AG09309 (cell line): ENCODE data around the gene KLRC2.
"Not testable (repeated sequence)": the region's sequence is repeated elsewhere in the genome, so short reads cannot be mapped to it uniquely, and the experiment has no call there.

Experiments used
- DNase-seq: peaks from one replicate; pipeline ENCODE4 v3.0.0-alpha.2; 2010; ENCODE audit warnings: low read depth
- H3K4me3 ChIP-seq: 2 replicates; pipeline ENCODE4 v1.5.1; 2011; ENCODE audit warnings: mild to moderate bottlenecking, low read depth, low read length, moderate library complexity; ENCODE audit not compliant: control insufficient read depth
- TF ChIP-seq, protein P1 (sequence below): IDR thresholded peaks from 2 replicates; pipeline ENCODE4 v1.5.1; 2011; ENCODE audit warnings: mild to moderate bottlenecking, low read depth, low read length, inconsistent platforms; ENCODE audit not compliant: insufficient read depth, control insufficient read depth; ENCODE audit errors: missing control alignments

Gene KLRC2

DNA sequence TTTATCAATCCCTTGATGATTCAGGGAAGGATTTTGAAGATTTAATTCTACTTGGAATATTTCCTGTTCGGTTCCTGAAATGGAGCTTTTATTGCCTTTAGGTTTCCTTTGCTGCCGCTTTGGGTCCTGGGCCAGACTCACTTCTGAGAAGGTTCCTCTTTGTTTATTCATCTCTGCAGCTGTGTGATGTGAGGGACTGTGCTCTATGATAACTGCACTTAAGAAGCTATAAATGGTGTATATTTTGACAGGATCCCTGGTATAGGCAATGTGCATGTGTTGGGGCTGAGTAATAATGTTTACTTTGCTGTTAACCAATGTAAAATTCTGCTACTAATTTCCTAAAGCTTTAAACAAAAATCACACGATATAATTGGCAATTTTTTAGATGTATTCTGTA lies at the start of gene KLRC2:
Gene KLRC2, minus strand, starts transcription at position 195 of the 400 bp plus-strand sequence. Its CDS starts 24 bp downstream, at position 171.
- DNase-seq, H3K4me3 ChIP-seq: not testable (repeated sequence)

DNA sequence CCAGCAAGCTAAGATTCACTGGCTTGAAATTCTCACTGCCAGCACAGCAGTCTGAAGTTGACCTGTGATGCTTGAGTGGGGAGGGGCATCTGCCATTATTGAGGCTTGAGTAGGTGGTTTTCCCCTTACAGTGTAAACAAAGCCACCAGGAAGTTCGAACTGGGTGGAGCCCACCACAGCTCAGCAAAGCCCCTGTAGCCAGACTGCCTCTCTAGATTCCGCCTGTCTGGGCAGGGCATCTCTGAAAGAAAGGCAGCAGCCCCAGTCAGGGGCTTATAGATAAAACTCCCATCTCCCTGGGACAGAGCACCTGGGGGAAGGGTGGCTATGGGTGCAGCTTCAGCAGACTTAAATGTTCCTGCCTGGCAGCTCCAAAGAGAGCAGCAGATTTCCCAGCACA lies 46.1 kb upstream of the KLRC2 start:
- not testable (repeated sequence) for DNase-seq, H3K4me3 ChIP-seq

DNA sequence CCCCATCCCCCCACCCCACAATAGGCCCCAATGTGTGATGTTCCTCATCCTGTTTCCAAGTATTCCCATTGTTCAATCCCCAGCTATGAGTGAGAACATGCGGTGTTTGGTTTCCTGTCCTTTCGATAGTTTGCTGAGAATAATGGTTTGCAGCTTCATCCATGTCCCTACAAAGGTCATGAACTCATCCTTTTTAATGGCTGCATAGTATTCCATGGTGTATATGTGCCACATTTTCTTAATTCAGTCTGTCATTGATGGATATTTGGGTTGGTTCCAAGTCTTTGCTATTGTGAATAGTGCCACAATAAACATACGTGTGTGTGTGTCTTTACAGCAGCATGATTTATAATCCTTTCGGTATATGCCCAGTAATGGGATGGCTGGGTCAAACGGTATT lies 37.0 kb upstream of the KLRC2 start:
- H3K4me3 ChIP-seq, DNase-seq: not testable (repeated sequence)

DNA sequence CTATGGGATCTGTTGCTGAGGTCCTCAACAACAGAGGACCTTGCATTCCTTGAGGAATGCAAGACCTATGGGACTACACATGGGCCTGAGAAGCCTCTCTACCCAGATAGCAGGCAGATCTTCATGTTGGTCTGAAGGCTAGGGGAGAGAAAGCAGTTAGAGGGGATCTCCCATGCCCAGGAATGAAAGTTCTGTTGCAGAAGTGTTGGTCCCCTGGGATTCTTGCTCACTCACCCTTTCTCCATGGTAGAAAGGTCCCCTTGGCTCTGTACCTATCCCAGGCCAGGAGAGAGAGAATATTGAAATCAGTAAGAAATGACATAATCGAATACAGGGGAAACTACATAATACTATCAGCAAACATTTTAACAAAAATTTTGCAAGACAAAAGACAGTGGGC lies 33.9 kb upstream of the KLRC2 start:
- DNase-seq: no peak
- H3K4me3 ChIP-seq: no peak overlapping the region
- TF ChIP-seq, protein P1, sequence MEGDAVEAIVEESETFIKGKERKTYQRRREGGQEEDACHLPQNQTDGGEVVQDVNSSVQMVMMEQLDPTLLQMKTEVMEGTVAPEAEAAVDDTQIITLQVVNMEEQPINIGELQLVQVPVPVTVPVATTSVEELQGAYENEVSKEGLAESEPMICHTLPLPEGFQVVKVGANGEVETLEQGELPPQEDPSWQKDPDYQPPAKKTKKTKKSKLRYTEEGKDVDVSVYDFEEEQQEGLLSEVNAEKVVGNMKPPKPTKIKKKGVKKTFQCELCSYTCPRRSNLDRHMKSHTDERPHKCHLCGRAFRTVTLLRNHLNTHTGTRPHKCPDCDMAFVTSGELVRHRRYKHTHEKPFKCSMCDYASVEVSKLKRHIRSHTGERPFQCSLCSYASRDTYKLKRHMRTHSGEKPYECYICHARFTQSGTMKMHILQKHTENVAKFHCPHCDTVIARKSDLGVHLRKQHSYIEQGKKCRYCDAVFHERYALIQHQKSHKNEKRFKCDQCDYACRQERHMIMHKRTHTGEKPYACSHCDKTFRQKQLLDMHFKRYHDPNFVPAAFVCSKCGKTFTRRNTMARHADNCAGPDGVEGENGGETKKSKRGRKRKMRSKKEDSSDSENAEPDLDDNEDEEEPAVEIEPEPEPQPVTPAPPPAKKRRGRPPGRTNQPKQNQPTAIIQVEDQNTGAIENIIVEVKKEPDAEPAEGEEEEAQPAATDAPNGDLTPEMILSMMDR: no peak

DNA sequence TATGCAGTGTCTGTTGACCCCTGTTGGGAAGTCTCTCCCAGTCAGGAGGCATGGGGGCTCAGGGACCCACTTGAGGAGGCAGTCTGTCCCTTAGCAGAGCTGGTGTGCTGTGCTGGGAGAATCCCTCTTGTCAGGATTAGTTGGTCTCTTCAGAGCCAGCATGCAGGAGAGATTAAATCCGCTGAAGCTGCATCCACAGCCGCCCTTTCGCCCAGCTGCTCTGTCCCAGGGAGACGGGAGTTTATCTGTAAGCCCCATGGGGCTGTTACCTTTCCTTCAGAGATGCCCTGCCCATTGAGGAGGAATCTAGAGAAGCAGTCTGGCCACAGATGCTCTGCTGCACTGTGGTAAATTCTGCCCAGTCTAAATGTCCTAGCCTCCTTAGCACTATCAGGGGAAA lies 30.5 kb upstream of the KLRC2 start:
- TF ChIP-seq, protein P1: no peak
- no peak overlapping the region for H3K4me3 ChIP-seq
- DNase-seq: no peak

DNA sequence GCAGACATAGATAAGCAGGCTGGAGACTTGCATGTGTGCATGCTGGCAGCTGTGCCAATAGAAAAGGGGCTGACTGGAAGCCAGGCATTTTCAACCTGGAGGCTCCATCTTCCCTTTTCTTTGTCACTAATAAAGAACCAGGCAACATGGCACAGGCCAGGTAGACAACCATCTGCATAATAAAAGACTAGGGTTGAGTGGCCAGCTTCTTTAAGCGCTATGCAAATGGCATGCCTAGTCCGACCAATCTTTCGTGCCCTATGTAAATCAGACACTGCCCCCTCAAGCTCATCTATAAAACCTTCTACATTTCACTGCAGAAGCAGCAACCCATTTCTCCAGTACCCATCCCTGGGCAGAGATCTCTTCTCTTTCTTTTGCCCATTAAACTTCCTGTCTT lies 21.9 kb upstream of the KLRC2 start:
- H3K4me3 ChIP-seq: no peak overlapping the region
- TF ChIP-seq, protein P1: no peak
- DNase-seq: no peak

DNA sequence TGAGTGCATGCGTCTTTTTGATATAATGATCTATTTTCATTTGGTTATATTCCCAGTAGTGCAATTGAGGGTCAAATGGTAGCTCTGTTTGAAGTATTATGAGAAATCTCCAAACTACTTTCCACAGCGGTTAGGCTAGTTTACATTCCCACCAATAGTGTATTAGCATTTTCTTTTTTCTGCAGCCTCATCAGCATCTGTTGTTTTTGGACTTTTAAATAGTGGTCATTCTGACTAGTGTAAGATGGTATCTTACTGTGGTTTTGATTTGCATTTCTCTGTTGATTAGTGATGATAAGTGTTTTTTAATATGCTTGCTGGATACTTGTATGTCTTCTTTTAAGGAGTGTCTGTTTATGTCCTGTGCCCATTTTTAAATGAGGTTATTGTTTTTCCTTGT lies 21.0 kb upstream of the KLRC2 start:
- H3K4me3 ChIP-seq: no peak overlapping the region
- DNase-seq: no peak
- TF ChIP-seq, protein P1: no peak

DNA sequence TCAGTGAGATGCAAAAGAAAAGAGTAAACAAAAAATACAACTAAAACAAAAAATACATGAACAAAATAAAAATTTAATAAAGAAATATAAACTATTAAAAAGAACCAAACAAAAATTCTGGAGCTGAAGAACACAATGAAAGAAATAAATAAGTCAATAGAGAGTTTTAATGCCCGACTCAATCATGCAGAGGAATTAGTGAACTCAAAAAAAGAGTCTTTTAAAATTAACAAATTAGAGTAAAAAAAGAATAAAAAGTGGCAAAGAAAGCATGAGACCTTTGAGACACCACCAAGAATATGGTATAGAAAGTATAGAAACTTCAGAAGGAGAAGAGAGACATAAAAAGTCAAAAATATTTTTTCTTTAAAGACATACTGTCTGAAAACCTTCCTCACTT lies 20.0 kb upstream of the KLRC2 start:
- no peak overlapping the region for H3K4me3 ChIP-seq
- DNase-seq: no peak
- TF ChIP-seq, protein P1: no peak
